HG03439 (cell line): ENCODE results near the gene SGIP1.
"Not testable (repeated sequence)": the region's sequence is repeated elsewhere in the genome, so short reads cannot be mapped to it uniquely, and the experiment has no call there.

Experiments used
- ATAC-seq: cut with Tn5 transposase; IDR thresholded peaks from one replicate; pipeline ENCODE4 v1.9.1; 2021; ENCODE audit warnings: mild to moderate bottlenecking, moderate library complexity; ENCODE audit not compliant: unreplicated experiment

SGIP1 gene

GRCh38 chr1:66758241-66758755, 224.3 kb downstream of the SGIP1 start:
- ATAC-seq = peak; percentile 99

- ATAC-seq = no peak
These were observed 226.6 kb downstream of the SGIP1 start for GRCh38 chr1:66760506-66760905.

GRCh38 chr1:66761221-66761620, 227.3 kb downstream of the SGIP1 start:
- ATAC-seq = no peak

- ATAC-seq = peak; percentile 51
These were observed 231.1 kb downstream of the SGIP1 start for GRCh38 chr1:66764994-66765578.

- ATAC-seq = no peak
These were observed 233.7 kb downstream of the SGIP1 start for GRCh38 chr1:66767626-66768025.

GRCh38 chr1:66768965-66769364, 235.0 kb downstream of the SGIP1 start:
- no peak for ATAC-seq

GRCh38 chr1:66769512-66770229, 235.7 kb downstream of the SGIP1 start:
- no peak for ATAC-seq

GRCh38 chr1:66770240-66770639, 236.3 kb downstream of the SGIP1 start:
- ATAC-seq = no peak

GRCh38 chr1:66770694-66771093, 236.7 kb downstream of the SGIP1 start:
- ATAC-seq = no peak

- no peak for ATAC-seq
These were observed 239.3 kb downstream of the SGIP1 start for GRCh38 chr1:66773227-66773626.

GRCh38 chr1:66774438-66774837, 240.5 kb downstream of the SGIP1 start:
- no peak for ATAC-seq

GRCh38 chr1:66775646-66776045, 241.7 kb downstream of the SGIP1 start:
- ATAC-seq = no peak

- no peak for ATAC-seq
These were observed 243.9 kb downstream of the SGIP1 start for GRCh38 chr1:66777831-66778230.

- ATAC-seq = no peak
These were observed 244.3 kb downstream of the SGIP1 start for GRCh38 chr1:66778266-66778665.

GRCh38 chr1:66778969-66779368, 245.0 kb downstream of the SGIP1 start:
- no peak for ATAC-seq

GRCh38 chr1:66779475-66780078, 245.6 kb downstream of the SGIP1 start:
- ATAC-seq = no peak

- not testable (repeated sequence) for ATAC-seq
These were observed 251.8 kb downstream of the SGIP1 start for GRCh38 chr1:66785800-66786199.

GRCh38 chr1:66787641-66788040, 253.7 kb downstream of the SGIP1 start:
- no peak for ATAC-seq

- no peak for ATAC-seq
These were observed 254.4 kb downstream of the SGIP1 start for GRCh38 chr1:66788231-66788939.

GRCh38 chr1:66791621-66792610, 258.0 kb downstream of the SGIP1 start:
- ATAC-seq = no peak
